Testis (tissue), 2 donors: ENCODE data around the gene EED.

Experiments
- CTCF ChIP-seq, 3 experiments: fragments of 450-650 bp in 2 of 3; fragments of 200-600 bp in 1 of 3; sonication (generic) in 1 of 3; IDR thresholded peaks; one replicate each; pipeline ENCODE4 v1.5.1; 2016 to 2019; ENCODE audit warnings: antibody characterized with exemption in 3 of 3, mild to moderate bottlenecking in 2 of 3, moderate library complexity in 1 of 3
- POLR2A ChIP-seq: fragments of 450-650 bp; IDR thresholded peaks from one replicate; pipeline ENCODE4 v1.6.1; 2017; ENCODE audit warnings: antibody characterized with exemption, mild to moderate bottlenecking, moderate library complexity

DNA sequence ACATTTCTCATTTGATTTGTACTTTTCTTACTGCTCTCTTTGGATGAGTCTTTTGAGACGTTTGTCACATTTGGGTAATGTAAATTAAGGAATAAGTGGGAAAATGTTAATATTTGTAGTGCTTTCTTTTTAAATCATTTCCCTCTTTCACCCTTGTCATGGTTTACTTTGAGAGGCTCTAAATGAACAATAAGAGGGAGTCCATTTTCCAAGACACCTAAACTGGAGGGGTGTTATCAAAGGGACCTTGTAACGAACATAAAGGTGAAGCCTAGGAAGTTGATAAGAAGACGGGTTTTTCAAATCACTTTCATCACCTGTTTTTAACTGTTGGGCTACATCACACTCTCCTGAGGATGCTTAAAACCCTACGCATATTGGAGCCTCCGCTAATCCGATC is 12.1 kb downstream of the EED start:
- TF ChIP-seq CTCF (IDR thresholded peaks at IDR 0.05) (no peak), POLR2A (no peak)
